ENCODE data around the gene TMEM225B.

- TF ChIP-seq EZH2 (IDR thresholded peaks at IDR 0.05; ENCODE audit: borderline replicate concordance, low read length) (no peak), CTCF (conservative IDR thresholded peaks at IDR 0.05 in 1 of 2, IDR thresholded peaks at IDR 0.05 in 1 of 2; ENCODE audit: extremely low read depth in 1 of 2, insufficient read depth in 1 of 2, low read depth in 1 of 2, low read length in 2 of 2) (no peak)
Measured at GRCh38 chr7:99605527-99605926, 7.5 kb downstream of the TMEM225B start.

All from mammary epithelial cell (primary cell).